Esophagus (tissue), 2 donors: Measurements from ENCODE around the gene EIF2S2. TPM values are rescaled to one million over a fixed set of nuclear protein-coding genes. Genes with fewer than 3 reads are reported as not detected.

Experiments
- H3K27ac ChIP-seq, 2 donors: one replicate each; pipeline ENCODE4 v1.5.1; 2013; ENCODE audit warnings: low read depth in 2 of 2, mild to moderate bottlenecking in 2 of 2, inconsistent platforms in 1 of 2, low read length in 1 of 2, moderate library complexity in 1 of 2
- H3K27me3 ChIP-seq, 2 donors: one replicate each; pipeline ENCODE4 v1.6.1; 2013; ENCODE audit warnings: low read length in 2 of 2, control low read depth in 1 of 2, mild to moderate bottlenecking in 1 of 2; ENCODE audit not compliant: insufficient read depth in 2 of 2, control insufficient read depth in 1 of 2
- H3K36me3 ChIP-seq, 2 donors: one replicate each; pipeline ENCODE4 v1.6.1; 2013; ENCODE audit warnings: low read length in 1 of 2; ENCODE audit not compliant: control insufficient read depth in 2 of 2, insufficient read depth in 2 of 2
- H3K4me1 ChIP-seq, 2 donors: one replicate each; pipeline ENCODE4 v1.6.1; 2013; ENCODE audit warnings: low read length in 1 of 2; ENCODE audit not compliant: control insufficient read depth in 2 of 2, insufficient read depth in 2 of 2
- H3K4me3 ChIP-seq, 2 donors: one replicate each; pipeline ENCODE4 v1.5.1; 2013; ENCODE audit warnings: low read length in 2 of 2, mild to moderate bottlenecking in 2 of 2, low read depth in 1 of 2, moderate library complexity in 1 of 2
- H3K9me3 ChIP-seq, 2 donors: one replicate each; pipeline ENCODE4 v1.6.1; 2013; ENCODE audit warnings: mild to moderate bottlenecking in 2 of 2, low read depth in 1 of 2, low read length in 1 of 2, moderate library complexity in 1 of 2; ENCODE audit not compliant: control insufficient read depth in 2 of 2, insufficient read depth in 1 of 2
- WGBS, 2 donors: extraction: QIAGEN DNeasy Blood & Tissue Kit; methylation state at CpG; one replicate each; pipeline ENCODE4 v1.1.7; 2013; 5-methylcytosine and 5-hydroxymethylcytosine counted together
- polyA plus RNA-seq, 2 donors: library from polyadenylated mRNA; stranded (reverse); fragments of 200-250 nt; gene quantifications; one replicate each; pipeline ENCODE4 v1.2.3, GENCODE V29; 2013
- donor health status: healthy with polysubstance abuse.
- donor health status: Bipolar disorder and iron deficiency.

EIF2S2 gene
- polyA plus RNA-seq, 2 donors: 25.7 to 62.3 TPM

GRCh38 chr20:34123309-34123708 is 11.3 kb upstream of the EIF2S2 start:
- no peaks in the 10 kb centered on the region for H3K9me3 ChIP-seq
- no peaks in the 10 kb centered on the region for H3K4me1 ChIP-seq

GRCh38 chr20:34122274-34122980 is 10.4 kb upstream of the EIF2S2 start:
- Histone ChIP-seq H3K27me3 (no peaks in the 10 kb centered on the region), H3K36me3 (no peaks in the 10 kb centered on the region), H3K4me3 (no peak overlapping the region), H3K9me3 (no peaks in the 10 kb centered on the region), H3K27ac (no peak overlapping the region), H3K4me1 (no peaks in the 10 kb centered on the region)
- 94 to 95% methylated on average over 43 of the region's 43 CpGs for WGBS, 2 donors

More at GRCh38 chr20:34123309-34123708, 11.3 kb upstream of the EIF2S2 start:
- Histone ChIP-seq H3K4me3 (no peak overlapping the region), H3K36me3 (no peaks in the 10 kb centered on the region), H3K27ac (no peak overlapping the region), H3K27me3 (no peaks in the 10 kb centered on the region)

GRCh38 chr20:34120213-34120612 is 8.2 kb upstream of the EIF2S2 start:
- Histone ChIP-seq H3K27me3 (no peaks in the 10 kb centered on the region), H3K4me1 (no peaks in the 10 kb centered on the region), H3K9me3 (no peaks in the 10 kb centered on the region), H3K27ac (no peak overlapping the region), H3K4me3 (no peak overlapping the region), H3K36me3 (no peaks in the 10 kb centered on the region)
- WGBS, 2 donors: 85 to 87% methylated on average over 2 of the region's 2 CpGs

- H3K9me3 ChIP-seq: no peaks in the 10 kb centered on the region
- no peak overlapping the region for H3K27ac ChIP-seq
- no peaks in the 10 kb centered on the region for H3K36me3 ChIP-seq
- H3K4me3 ChIP-seq: no peak overlapping the region
- no peaks in the 10 kb centered on the region for H3K27me3 ChIP-seq
- no peaks in the 10 kb centered on the region for H3K4me1 ChIP-seq
These were observed 3.2 kb upstream of the EIF2S2 start for GRCh38 chr20:34115232-34115631.

- no peak overlapping the region for H3K4me3 ChIP-seq
- no peaks in the 10 kb centered on the region for H3K36me3 ChIP-seq
- H3K9me3 ChIP-seq: no peaks in the 10 kb centered on the region
- no peaks in the 10 kb centered on the region for H3K4me1 ChIP-seq
- 80 to 84% methylated on average over 4 of the region's 4 CpGs for WGBS, 2 donors
- H3K27me3 ChIP-seq: no peaks in the 10 kb centered on the region
- H3K27ac ChIP-seq: no peak overlapping the region
These were observed 2.8 kb upstream of the EIF2S2 start for GRCh38 chr20:34114809-34115208.

GRCh38 chr20:34112600-34113101 is 608 bp upstream of the EIF2S2 start:
- Histone ChIP-seq H3K9me3 (no peaks in the 10 kb centered on the region), H3K27me3 (no peaks in the 10 kb centered on the region), H3K4me3 (peak overlapping the region; percentile 45 to 55), H3K36me3 (no peaks in the 10 kb centered on the region), H3K4me1 (no peaks in the 10 kb centered on the region), H3K27ac (peak overlapping the region; percentile 90 to 91)
- WGBS, 2 donors: 1 to 2% methylated on average over 18 of the region's 18 CpGs

GRCh38 chr20:34110745-34111641 is 1.1 kb downstream of the EIF2S2 start:
- 2% methylated on average over 22 of the region's 22 CpGs for WGBS, 2 donors
- Histone ChIP-seq H3K4me3 (peak overlapping the region; percentile 93 to 99), H3K27ac (peak overlapping the region; percentile 89 to 97), H3K9me3 (no peaks in the 10 kb centered on the region), H3K27me3 (no peaks in the 10 kb centered on the region), H3K36me3 (peaks cover 0 to 2% of the 10 kb centered on the region in 2 donors), H3K4me1 (no peaks in the 10 kb centered on the region)

GRCh38 chr20:34110025-34110744 is 1.9 kb downstream of the EIF2S2 start:
- 69 to 80% methylated on average over 10 of the region's 10 CpGs for WGBS, 2 donors
- Histone ChIP-seq H3K27ac (peak overlapping the region in 1 of 2 donors; percentile 8), H3K27me3 (no peaks in the 10 kb centered on the region), H3K4me1 (no peaks in the 10 kb centered on the region), H3K4me3 (peak overlapping the region in 1 of 2 donors; percentile 99), H3K9me3 (no peaks in the 10 kb centered on the region), H3K36me3 (peaks cover 0 to 3% of the 10 kb centered on the region in 2 donors)

- H3K27ac ChIP-seq: no peak overlapping the region
- no peaks in the 10 kb centered on the region for H3K9me3 ChIP-seq
- no peak overlapping the region for H3K4me3 ChIP-seq
- 84 to 87% methylated on average over 6 of the region's 6 CpGs for WGBS, 2 donors
- H3K27me3 ChIP-seq: no peaks in the 10 kb centered on the region
- peaks cover 0 to 6% of the 10 kb centered on the region in 2 donors for H3K36me3 ChIP-seq
- no peaks in the 10 kb centered on the region for H3K4me1 ChIP-seq
These were observed 2.6 kb downstream of the EIF2S2 start for GRCh38 chr20:34109442-34109841.
